Measurements from ENCODE around the gene IFNG-AS1.

Gene IFNG-AS1

DNA sequence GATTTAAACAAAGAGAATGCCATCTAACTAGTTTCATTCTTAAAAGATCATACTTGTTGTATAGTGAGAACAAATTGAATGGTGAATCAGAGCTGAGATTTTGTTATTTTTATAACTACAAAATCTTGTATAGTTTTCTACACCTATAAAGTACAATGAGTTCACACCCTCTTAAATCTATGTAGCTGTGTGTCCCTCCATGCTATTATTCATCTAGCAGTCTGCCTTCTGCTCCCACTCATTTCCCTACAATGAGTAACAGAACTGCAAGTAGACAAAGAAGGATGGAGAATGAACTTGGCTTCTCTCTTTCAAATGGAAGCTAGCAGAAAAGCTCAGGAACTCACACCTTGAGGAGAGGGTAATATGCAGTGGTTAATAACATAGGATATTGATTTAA is 7.1 kb downstream of the IFNG-AS1 start:
- DNase-seq, result no peak

DNA sequence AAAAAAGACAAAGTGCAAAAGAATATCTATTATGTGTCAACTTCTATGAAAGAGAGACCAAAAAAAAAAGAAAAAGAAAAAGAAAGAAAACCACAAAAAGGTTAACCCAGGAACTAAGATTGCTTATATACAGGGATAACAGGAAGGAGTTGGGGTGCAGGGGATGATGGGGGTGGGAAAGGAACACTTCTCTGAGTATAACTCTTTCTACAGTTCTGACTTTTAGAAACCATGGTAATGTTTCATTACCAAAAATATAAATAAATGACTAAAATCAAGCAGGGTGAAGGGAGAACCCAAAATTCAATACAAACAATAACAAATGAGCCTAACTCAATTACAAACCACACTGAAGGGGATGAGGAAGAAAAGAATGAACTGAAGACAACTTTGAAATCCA is 9.1 kb downstream of the IFNG-AS1 start:
- DNase-seq, result no peak

DNA sequence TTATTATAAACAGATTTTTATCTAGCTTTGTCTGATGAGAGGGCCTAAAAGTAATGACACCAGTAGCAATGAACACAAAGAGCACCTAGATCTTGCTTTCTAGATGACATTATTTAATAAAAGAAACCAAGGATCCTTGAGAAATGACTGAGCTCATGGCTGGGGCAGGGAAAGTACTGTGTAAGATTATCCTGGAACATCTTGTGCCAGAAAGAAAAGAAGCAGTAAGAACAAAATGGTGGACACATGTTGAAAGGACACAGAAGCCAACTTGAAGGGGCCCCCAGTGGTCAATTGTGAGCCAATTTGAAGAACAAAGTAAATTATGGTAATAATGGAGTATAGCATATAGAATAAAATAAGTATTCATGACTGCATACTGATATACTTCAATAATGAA is 10.0 kb downstream of the IFNG-AS1 start:
- DNase-seq, result no peak

DNA sequence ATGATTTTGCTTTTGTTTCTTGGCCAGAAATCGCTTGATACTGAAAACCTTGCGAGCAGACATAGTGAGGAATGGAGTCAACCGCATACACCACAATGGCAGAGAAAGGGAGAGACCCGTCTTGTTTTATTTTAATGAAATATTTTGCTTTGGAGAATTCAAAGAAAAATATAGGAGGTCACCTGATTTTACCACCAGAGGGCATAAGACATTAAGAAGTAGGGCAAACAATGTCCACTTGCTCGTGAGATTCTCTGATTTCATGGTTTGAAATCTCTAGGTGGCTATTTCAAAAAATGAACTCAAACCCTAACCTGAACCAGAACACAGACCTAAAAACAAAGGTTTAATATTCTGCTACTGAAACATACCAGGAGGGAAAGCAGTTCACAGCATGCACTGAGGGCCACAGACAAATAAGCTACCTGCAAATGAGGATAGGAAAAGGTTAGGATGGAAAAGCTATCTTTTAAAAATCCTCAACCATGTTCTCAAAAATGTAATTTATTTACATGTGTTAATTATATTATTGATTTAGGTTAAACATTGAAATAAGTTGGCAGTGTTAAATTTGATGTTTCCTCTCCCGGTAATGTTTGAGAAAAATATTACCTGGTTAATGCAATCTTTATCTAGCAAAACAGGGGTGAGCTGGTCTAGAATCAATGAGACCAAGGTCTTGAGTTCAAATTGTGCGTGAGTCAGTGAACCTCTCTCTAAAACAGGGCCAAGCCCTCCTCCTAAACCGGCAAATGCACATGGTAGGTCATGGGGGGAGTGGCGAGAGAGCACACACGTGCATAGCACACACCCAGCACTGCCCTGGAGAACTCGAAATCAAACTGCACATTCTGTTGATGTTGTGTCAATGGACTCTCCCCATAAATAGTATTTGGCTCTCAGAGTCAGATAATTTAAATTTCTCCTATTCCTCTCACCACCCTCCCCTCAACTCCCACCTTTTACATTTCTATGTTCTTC is 12.5 kb downstream of the IFNG-AS1 start:
- no peak for DNase-seq

DNA sequence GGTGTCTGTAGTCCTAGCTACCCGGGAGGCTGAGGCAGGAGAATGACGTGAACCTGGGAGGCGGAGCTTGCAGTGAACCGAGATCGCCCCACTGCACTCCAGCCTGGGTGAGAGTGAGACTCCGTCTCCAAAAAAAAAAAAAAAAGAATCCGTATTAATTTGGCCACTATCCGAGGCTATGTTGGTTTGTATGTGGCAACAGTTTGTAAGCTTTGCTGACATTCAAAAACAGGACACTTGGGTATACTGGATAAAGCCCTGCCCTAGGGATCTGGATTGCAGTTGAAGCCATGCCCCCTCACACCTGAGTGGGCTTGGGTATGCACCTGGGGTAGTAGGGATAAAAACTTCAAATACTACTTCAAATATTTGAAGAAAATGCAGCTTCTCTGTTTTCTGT is 14.5 kb downstream of the IFNG-AS1 start:
- no peak for DNase-seq

DNA sequence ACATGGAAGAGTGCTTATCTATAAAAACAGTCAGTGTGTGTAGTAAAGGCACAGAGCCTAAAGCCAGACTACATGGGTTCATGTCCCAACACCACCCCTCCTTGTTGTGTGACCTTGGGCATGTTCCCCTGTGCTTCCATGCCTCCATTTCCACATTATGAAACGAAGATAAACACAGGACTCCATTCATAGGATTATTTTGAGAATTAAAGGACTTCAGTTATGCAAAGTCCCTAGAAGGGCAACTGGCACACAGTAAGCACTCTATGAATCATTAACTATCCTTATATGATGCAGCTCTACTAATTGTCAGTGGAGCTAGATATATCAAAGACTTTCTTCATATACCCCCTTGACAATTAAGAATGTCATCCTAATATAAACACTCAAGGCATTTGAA is 17.8 kb downstream of the IFNG-AS1 start:
- DNase-seq, result no peak

DNA sequence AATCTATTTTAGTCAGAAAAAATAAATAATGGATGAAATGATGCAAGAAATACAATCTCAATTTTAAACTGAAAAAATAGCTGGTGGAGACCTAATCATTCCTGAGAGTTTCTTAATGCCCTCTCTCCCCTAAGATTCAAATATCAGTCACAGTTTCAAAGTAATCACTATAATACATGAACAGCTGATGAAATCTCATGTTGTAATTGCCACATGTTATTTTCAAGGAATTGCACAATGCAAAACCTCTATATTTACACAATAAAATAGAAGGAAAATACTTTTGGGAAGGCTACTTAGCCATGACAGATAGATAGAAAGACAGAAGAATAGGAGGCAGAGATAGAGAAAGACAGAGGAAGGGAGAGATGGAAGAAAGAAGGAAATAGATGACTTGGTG is 18.2 kb downstream of the IFNG-AS1 start:
- DNase-seq, result no peak

DNA sequence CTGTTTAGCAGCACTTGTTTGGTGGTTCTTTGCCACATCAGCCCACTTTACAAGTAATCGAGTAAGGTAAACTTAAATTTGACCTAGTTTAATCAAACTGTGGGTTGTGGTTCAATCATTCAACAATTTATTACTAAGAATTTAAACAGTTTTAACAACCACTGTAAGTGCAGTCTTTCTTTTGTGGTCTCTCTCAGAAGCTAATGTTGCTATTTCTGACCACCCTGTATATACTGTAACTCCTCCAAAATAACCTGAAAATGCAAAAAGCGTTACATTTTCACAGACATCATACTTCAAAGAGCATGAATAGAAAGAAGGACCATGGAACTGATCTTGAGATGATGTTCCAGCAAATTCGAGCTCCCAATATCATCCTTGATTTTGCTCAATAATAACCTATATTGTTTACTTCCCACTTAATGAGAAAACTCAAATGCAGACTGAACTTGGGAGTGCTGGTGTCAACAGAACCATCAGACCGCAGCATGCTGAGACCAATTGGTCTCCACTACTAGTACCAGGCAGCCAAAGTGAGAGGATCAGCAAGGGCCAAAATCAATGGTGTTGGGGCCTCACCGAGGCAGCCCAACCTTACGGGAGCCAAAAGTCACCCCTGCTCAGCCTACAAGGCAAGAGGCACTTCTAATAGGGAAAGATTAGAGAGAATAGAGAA is 22.1 kb downstream of the IFNG-AS1 start:
- no peak for DNase-seq

DNA sequence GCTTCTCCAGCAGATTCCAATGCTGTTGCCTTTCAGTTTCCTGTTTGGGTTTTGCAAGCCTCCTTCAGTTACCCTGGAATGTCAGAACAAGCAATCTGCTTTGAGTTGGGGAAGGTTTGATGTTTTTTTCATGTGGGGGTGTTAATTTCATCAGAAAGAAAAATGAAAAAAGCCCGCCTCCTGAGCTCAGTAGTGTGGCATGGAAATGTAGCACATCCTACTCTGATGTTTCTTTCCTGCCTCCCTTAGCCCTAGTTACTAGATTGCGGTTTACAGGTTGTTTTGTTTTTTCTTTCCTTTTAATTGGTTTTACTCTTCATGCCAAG is 22.6 kb downstream of the IFNG-AS1 start:
- no peak for DNase-seq

DNA sequence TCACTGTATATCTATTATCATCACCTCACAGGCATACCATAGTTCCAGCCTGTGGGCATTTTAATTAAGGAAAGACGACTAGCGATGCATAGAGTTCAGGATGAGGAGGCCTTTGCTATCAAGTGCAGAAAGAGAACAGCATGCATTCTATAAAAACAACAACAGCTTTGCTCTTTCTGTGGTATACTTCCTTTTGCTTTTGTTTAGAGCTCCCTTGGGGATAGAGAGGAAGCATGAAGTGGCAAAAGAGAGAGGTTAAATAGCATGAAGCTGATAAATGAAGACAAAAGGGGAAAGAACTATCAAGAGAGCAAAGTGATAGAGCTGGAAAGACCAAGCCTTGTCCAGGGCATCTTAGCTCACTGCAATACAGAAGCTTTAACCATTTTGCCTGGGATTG is 23.5 kb downstream of the IFNG-AS1 start:
- DNase-seq, result no peak

DNA sequence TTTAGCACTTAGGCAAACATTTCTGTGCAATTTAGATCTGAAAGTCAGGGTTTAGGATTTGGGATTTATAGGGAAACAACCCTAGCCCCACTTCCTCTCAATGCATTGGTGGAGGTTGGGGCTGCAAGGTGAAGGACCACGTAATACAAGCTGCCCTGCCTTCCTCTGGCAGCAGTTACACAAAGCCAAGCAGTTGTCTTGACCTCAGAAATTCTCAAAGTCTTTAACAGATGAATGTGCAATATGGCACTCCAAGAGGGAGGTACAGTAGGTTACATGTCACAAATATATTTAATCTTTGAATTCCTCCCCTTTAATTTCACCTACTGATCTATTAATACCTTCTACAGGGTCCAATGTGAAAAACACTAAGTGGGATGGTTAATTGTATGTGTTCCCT is 23.9 kb downstream of the IFNG-AS1 start:
- DNase-seq, result no peak

DNA sequence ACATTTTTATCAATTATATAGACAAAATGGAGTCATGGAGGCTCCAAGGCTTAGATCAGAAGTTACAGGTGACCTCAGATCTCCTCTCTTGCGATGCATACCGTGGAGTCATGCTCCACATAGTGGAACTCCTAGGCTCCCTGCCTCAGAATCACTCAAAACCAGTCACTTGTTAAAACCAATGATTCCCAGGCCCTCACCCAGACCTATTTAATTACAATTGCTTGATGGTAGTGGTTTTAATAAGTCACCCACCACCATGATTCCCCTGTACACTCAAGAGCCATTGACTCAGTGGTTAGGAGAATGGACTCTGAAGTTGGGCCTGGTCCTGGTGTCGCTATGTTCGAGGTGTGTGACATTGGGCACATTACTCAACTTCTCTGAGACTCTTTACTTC is 26.9 kb downstream of the IFNG-AS1 start:
- no peak for DNase-seq

DNA sequence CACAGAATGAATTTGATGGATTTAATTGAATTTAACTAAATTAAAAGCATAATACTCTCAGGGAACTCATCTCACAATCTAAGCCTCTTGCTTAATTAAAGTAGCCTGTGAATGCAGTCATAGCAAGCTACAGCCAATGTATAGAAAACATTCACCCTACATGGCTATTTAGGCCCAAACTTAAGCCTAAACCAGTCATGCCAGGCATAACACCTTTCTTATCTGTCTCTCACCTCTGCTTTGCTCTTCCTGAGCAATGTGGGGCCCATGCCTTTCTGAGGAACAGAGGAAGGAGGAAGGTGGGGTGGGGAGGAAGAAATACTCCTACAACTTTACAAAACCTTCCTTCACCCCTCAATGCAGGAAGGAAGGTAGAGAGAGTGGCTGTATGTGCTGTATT is 29.1 kb downstream of the IFNG-AS1 start:
- no peak for DNase-seq

DNA sequence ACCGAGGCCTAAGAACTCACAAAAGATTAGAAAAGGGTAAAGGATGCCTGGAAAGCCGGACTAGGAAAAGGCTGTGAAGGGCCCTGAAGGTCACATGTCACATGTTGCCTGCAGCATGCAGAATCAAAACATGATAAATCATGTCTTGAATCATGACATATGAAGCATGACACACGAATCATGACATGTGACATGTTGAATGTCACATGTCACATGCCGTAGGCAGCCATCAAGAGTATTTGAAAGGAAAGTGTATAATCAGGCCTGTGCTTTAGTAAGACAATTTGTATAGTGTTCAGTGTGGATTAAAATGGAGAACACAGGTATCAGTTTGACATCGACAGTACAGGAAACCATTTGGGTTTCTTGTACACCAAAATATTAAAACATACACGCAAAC is 30.8 kb downstream of the IFNG-AS1 start:
- DNase-seq, result no peak

DNA sequence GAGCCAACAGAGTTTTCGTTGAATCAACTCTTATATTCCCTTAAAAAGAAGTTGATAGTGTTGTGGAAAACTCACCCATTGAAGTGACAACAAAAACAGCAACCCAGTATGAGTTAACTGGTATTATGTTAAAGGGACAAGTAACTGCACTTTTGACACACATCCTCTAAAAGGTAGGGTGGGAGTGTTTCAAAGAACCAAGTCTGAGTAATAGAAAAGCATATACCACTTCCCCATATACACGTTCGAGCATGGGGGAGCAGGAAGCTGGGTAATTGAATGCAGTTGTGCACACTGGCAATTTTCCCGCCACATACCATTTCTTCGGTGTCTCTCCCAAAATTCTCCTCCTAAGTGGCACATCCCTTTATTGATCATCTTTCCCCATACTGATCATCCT is 31.5 kb downstream of the IFNG-AS1 start:
- DNase-seq, result no peak

DNA sequence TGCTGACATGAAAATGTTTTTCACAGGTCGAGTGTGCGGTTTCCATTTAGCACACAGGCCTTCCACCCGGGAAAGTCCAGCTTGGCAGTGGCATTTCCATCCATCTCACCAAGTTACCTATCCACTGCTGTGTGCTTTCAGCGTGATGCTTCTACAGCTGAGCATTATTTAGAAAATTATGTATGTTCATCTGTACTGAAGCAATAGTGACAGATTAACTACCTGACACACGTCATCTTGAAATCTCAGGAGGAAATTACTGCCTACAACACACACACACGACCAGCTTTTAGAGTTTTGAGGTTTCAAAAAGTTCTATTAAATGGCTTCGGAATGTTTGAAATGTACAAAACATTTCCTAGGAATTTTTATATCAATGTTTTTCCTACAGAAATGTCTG is 39.4 kb downstream of the IFNG-AS1 start:
- DNase-seq, result no peak

DNA sequence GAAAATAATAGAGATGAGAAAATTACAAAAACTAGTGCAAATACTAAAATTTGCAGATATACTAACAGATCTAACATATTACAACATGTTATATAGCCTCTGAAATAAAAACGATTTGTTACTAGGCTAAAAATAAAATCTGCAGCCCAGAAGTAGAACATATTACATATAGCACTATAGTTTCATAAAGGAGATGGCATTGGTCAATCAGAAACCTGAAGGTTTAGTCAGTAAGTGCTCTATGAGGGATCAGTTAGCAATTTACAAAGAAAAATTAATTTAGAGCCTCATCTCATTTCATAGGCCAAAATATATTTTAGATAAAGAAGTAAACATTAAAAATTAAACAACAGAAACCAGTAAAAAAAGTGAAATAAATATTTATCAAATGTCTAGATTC is 41.0 kb downstream of the IFNG-AS1 start:
- DNase-seq, result no peak

DNA sequence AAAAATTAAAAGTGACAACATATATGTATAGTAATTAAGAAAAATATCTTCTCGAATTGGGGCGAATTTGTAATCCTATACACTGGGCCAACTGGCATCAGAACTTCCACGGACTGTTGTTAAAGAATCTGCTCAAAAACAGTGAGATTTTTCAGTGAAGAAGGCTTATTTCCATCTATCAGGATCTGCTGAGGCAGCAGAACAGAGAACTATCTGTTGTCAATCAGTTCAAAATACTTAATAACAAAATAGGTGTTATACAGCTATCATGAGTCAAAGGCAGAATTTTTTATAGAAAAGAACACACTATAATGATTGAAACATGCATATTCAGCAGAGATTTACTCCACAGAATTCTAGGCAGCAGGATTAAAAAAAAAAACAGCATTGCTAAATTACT is 41.9 kb downstream of the IFNG-AS1 start:
- no peak for DNase-seq

DNA sequence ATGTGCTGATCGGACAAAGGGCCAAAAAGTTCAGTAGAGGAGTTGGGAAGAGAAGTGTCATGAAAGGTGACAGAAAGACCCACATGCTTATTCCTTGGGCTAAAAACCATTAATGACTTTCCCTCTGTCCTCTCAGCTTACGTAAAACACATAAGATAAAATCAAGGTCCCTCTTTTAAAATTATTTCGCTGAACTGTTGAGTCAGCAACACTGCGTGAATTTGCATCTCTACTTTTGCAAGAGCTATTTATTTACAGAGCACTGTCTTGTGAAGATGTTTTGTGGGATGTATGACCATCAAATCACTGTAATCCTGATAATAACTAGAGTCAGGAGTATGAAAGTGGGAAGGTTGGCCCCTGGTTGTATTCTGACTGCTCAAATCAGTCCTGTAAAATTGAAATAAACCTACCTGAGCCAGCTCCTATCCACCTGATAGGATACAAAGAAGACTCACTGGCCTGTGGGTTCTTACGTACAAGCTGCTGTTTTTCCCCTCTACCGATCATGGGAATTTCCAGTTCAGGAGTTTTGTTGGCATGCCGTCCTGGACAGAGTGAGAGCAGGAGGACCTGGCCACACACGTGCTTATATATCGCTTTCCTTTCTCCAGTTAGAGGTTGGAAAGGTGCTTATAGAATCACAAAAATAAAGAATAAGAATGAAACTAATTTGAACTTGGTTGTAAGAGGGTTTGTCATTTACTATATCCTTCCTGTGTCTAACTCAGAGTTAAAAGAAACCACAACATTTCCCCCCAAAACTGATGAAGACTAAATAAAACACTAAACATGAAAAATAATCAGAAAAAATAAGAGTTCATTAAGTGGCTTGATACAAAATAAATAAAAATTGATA is 42.9 kb downstream of the IFNG-AS1 start:
- no peak for DNase-seq

DNA sequence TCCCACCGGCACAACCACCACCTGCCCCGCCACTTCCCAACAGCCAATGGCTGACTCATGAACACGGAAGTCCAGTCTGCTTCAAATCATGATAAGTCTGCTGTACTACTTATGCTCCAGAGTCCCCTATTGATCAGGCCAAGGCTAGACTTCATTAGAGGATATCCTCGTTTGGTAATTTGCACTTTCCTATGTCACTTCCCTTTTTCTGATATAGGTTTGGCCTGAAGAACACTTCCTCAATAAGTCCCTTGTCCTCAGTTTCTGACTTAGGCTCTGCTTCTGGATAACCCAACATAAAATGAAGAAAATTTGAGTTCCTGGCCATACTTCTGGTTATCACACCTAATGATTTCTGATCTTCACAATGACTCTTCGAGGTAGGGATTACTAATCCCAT is 45.3 kb downstream of the IFNG-AS1 start:
- DNase-seq, result no peak

DNA sequence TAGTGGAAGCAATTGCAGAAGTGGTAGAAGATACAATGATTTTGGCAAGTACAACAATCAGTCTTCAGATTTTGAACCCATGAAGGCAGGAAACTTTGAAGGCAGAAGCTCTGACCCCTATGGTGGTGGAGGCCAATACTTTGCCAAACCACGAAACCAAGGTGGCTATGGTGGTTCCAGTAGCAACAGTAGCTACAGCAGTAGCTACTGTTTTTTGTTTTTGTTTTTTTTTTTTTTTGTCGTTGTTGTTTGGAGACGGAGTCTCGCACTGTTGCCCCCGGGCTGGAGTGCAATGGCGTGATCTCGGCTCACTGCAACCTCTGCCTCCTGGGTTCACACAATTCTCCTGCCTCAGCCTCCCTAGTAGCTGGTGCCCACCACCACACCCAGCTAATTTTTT is 47.4 kb downstream of the IFNG-AS1 start:
- DNase-seq, result no peak

DNA sequence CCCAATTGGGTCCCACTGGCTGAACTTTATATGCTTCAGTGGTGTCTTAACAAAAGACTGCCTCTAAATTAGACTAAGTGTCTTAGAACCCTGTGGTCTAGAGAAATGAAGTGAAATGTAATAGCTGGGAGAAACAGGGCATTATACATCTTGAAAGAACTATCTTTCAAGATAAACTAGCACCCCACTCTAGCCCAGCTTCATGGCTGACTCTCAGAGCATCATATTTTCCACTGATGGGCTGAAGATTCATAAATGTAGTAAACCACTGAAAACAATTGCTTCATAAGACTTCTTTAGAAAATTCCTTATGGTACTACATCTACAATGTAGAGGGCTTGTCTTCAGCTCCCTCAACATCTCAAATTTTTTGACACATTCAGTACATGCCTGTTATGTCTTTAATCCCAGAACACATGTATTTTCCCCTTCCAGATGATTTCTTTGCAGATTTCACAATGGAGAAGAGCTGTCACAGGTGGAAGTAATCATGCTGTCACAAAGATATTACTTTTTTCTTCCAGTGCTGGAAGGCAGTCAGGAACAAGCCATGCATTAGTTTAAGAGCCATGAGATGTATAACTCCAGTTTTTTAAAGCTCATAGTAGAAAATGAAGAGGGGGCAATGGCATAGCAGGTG is 48.5 kb downstream of the IFNG-AS1 start:
- no peak for DNase-seq

DNA sequence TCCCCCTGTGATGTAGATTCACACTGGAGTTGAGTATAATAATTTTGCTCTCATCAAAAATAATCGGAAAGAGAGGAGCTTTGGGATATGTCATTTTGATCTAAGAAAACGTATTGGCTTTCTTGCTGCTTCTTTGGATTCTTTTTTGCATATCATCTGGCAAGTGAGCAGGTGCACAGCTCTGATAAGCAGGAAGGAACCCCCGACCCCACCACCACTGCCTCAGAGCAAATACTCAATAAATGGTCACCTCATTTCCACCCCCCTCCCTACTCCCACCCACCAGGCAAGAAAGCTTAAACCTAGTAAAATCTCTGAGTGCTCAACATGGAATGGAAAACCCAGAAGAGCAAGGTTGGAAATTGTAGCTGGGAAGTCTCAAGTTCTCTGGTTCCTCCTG is 49.4 kb downstream of the IFNG-AS1 start:
- DNase-seq, result no peak

All from NCI-H2029 treated with DMSO at 0.1 percent for 48 hours (cell line).